Stimulated activated CD8-positive, alpha-beta memory T cell treated with anti-CD3 and anti-CD28 coated beads, Interleukin-4, amount 100 ng/mL, for 4 hours (primary cell): ENCODE data around the gene TMEM218.
A peak's percentile ranks its signal among the peaks of the same experiment; 100 is the strongest.

ENCODE experiments used
- DNase-seq, 2 donors: peaks; one replicate each; pipeline ENCODE4 v3.0.0-alpha.2; 2020; ENCODE audit warnings: low read depth in 2 of 2, low spot score in 1 of 2

Gene TMEM218

GRCh38 chr11:125111343-125112207, at the start of gene TMEM218:
TSS of gene TMEM218 (minus strand) at chr11:125111626. CDS start at chr11:125102241, 9,385 bp downstream.
- DNase-seq: peak; percentile 84 to 95

GRCh38 chr11:125157953-125158680, 46.7 kb upstream of the TMEM218 start:
- DNase-seq: no peak

GRCh38 chr11:125157118-125157733, 45.8 kb upstream of the TMEM218 start:
- no peak for DNase-seq

GRCh38 chr11:125156346-125157117, 45.1 kb upstream of the TMEM218 start:
- no peak for DNase-seq

- DNase-seq: no peak
Observed at GRCh38 chr11:125155767-125156166, 44.3 kb upstream of the TMEM218 start.

GRCh38 chr11:125155100-125155444, 43.6 kb upstream of the TMEM218 start:
- DNase-seq: no peak

- no peak for DNase-seq
Observed at GRCh38 chr11:125154378-125155099, 43.1 kb upstream of the TMEM218 start.

GRCh38 chr11:125153837-125154236, 42.4 kb upstream of the TMEM218 start:
- no peak for DNase-seq

GRCh38 chr11:125148743-125149142, 37.3 kb upstream of the TMEM218 start:
- no peak for DNase-seq

- no peak for DNase-seq
Observed at GRCh38 chr11:125148011-125148410, 36.6 kb upstream of the TMEM218 start.

GRCh38 chr11:125147280-125147679, 35.9 kb upstream of the TMEM218 start:
- no peak for DNase-seq

- no peak for DNase-seq
Observed at GRCh38 chr11:125146232-125146631, 34.8 kb upstream of the TMEM218 start.

- DNase-seq: peak; percentile 16 to 48
Observed at GRCh38 chr11:125141686-125142535, 30.5 kb upstream of the TMEM218 start.

- DNase-seq: no peak
Observed at GRCh38 chr11:125141178-125141577, 29.8 kb upstream of the TMEM218 start.

GRCh38 chr11:125140233-125140632, 28.8 kb upstream of the TMEM218 start:
- DNase-seq: no peak

- DNase-seq: no peak
Observed at GRCh38 chr11:125139778-125140177, 28.4 kb upstream of the TMEM218 start.

- no peak for DNase-seq
Observed at GRCh38 chr11:125138966-125139365, 27.5 kb upstream of the TMEM218 start.

- DNase-seq: no peak
Observed at GRCh38 chr11:125136001-125136400, 24.6 kb upstream of the TMEM218 start.

GRCh38 chr11:125132596-125132995, 21.2 kb upstream of the TMEM218 start:
- no peak for DNase-seq

GRCh38 chr11:125132071-125132470, 20.6 kb upstream of the TMEM218 start:
- DNase-seq: no peak
